Spleen (tissue), 11 donors: ENCODE measurements around the gene DHX32. TPM values are rescaled to one million over a fixed set of nuclear protein-coding genes. Genes with fewer than 3 reads are reported as not detected.
A peak's percentile ranks its signal among the peaks of the same experiment; 100 is the strongest.

ENCODE experiments used
- DNase-seq: peaks from one replicate; pipeline ENCODE4 v3.0.0-alpha.2; 2020
- H3K27ac ChIP-seq, 8 donors: fragments of 200-600 bp; sonication (generic) in 7 of 8; 1 replicate in 4 of 8; 2 replicates in 4 of 8; pipeline versions ENCODE4 v1.5.0 to v1.8.0; 2016 to 2021; ENCODE audit warnings: inconsistent platforms in 4 of 8, mild to moderate bottlenecking in 4 of 8, moderate library complexity in 1 of 8
- H3K27me3 ChIP-seq, 7 donors: fragments of 200-600 bp; sonication (generic) in 6 of 7; replicated peaks in 1 of 7; 1 replicate in 4 of 7; 2 replicates in 3 of 7; pipeline versions ENCODE4 v1.5.0 to v1.8.0; 2016 to 2021; ENCODE audit warnings: inconsistent platforms in 3 of 7, mild to moderate bottlenecking in 1 of 7
- H3K36me3 ChIP-seq, 6 donors: fragments of 200-600 bp; sonication (generic) in 5 of 6; 1 replicate in 4 of 6; 2 replicates in 2 of 6; pipeline versions ENCODE4 v1.5.0 to v1.8.0; 2016 to 2021; ENCODE audit warnings: inconsistent platforms in 2 of 6
- H3K4me1 ChIP-seq, 6 donors: fragments of 200-600 bp; sonication (generic) in 5 of 6; 1 replicate in 3 of 6; 2 replicates in 3 of 6; pipeline versions ENCODE4 v1.5.0 to v1.8.0; 2016 to 2021; ENCODE audit warnings: inconsistent platforms in 3 of 6
- H3K4me3 ChIP-seq, 8 donors: fragments of 200-600 bp; sonication (generic) in 7 of 8; 1 replicate in 4 of 8; 2 replicates in 4 of 8; pipeline versions ENCODE4 v1.5.0 to v1.8.0; 2016 to 2021; ENCODE audit warnings: inconsistent platforms in 4 of 8, mild to moderate bottlenecking in 4 of 8, moderate library complexity in 2 of 8
- H3K9me3 ChIP-seq, 8 donors: fragments of 200-600 bp; sonication (generic) in 7 of 8; 1 replicate in 4 of 8; 2 replicates in 4 of 8; pipeline versions ENCODE4 v1.5.0 to v1.8.0; 2016 to 2021; ENCODE audit warnings: inconsistent platforms in 4 of 8
- POLR2A ChIP-seq, 3 donors: fragments of 450-650 bp; IDR thresholded peaks; one replicate each; pipeline ENCODE4 v1.5.1; 2017; ENCODE audit warnings: antibody characterized with exemption in 3 of 3, mild to moderate bottlenecking in 1 of 3
- POLR2AphosphoS5 ChIP-seq, 3 donors: sonication (generic); formaldehyde crosslinking; IDR thresholded peaks; one replicate each; pipeline ENCODE4 v1.5.1; 2017; ENCODE audit warnings: antibody characterized with exemption in 3 of 3
- WGBS, 5 donors: extraction: QIAGEN DNeasy Blood & Tissue Kit in 3 of 5; methylation state at CpG; one replicate each; pipeline versions ENCODE4 v1.1.5 to v1.1.7; 2013 to 2018; 5-methylcytosine and 5-hydroxymethylcytosine counted together
- intact Hi-C: fragments of 100-400 bp; cut with DNase I; formaldehyde crosslinking; loops from one replicate; pipeline ENCODE4 v1.15.0; 2023; ENCODE audit warnings: low total_unique reads
- polyA plus RNA-seq, 3 donors: library from polyadenylated mRNA; stranded (reverse); fragments of 200-250 nt; gene quantifications; one replicate each; pipeline ENCODE4 v1.2.1, GENCODE V29; 2013
- total RNA-seq, 7 donors: library from RNA; depleted of rRNA in 3 of 7; stranded (reverse); fragments of >200 nt in 3 of 7; fragmentation: NEBNext Ultra II Directional in 4 of 7; extraction: Animal tissue kit (Norgen Biotek cat#: 25700) in 4 of 7; gene quantifications; one replicate each; pipeline versions ENCODE4 v1.1.0 to v1.2.1, GENCODE V29; 2016 to 2021
- TF ChIP-seq, protein P1 (sequence below), 11 experiments: fragments of 200-600 bp in 7 of 11; fragments of 450-650 bp in 4 of 11; sonication (generic) in 4 of 11; IDR thresholded peaks in 8 of 11; conservative IDR thresholded peaks in 3 of 11; 1 replicate in 7 of 11; 2 replicates in 4 of 11; pipeline versions ENCODE4 v1.4.0 to v1.8.0; 2016 to 2021; ENCODE audit warnings: antibody characterized with exemption in 11 of 11, inconsistent platforms in 4 of 11, mild to moderate bottlenecking in 1 of 11
- donor health status: healthy with polysubstance abuse.
- donor health status: DM: no; HTN: no; CAD: no; lungs with moderate emphysema.
- donor health status: DM: no; HTN: no; CAD: no.
- donor health status: Bipolar disorder and iron deficiency.
- donor health status: healthy.
- donor health status: DM: no; HTN: no; CAD: no.
- donor health status: DM: yes; HTN: yes; CAD: no.

The DHX32 gene
- total and polyA plus RNA-seq, 10 donors: 8.6 to 27.7 (median 20.9) TPM

DNA sequence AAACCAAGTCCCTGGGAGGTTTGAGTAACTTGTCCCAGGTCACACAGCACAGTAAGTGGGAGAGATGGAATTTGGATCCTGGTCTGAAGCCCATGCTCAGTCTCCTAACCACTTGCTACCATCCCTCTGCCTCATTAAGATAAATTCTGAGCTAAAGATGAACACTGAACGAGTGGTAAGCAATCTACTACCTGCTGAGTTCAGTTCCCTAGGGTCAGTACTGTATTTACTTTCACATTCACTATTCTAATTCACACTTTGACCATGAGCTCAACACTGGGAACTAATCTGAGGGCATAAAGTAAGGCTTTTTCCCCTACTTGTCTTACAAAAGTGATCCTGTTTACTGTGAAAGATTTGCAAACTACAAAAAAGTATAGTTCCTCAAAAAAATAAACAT lies 60.4 kb downstream of the DHX32 start:
- no peak for DNase-seq
- H3K4me1 ChIP-seq: peaks cover 21 to 53% (median 34%) of the 10 kb centered on the region in 6 donors
- WGBS, 5 donors: 38 to 61% (median 47%) methylated on average over 1 of the region's 1 CpG
- TF ChIP-seq POLR2A (IDR thresholded peaks at IDR 0.05) (no peak), POLR2AphosphoS5 (IDR thresholded peaks at IDR 0.05) (no peak)
- TF ChIP-seq, protein P1, sequence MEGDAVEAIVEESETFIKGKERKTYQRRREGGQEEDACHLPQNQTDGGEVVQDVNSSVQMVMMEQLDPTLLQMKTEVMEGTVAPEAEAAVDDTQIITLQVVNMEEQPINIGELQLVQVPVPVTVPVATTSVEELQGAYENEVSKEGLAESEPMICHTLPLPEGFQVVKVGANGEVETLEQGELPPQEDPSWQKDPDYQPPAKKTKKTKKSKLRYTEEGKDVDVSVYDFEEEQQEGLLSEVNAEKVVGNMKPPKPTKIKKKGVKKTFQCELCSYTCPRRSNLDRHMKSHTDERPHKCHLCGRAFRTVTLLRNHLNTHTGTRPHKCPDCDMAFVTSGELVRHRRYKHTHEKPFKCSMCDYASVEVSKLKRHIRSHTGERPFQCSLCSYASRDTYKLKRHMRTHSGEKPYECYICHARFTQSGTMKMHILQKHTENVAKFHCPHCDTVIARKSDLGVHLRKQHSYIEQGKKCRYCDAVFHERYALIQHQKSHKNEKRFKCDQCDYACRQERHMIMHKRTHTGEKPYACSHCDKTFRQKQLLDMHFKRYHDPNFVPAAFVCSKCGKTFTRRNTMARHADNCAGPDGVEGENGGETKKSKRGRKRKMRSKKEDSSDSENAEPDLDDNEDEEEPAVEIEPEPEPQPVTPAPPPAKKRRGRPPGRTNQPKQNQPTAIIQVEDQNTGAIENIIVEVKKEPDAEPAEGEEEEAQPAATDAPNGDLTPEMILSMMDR (IDR thresholded peaks at IDR 0.05 in 8 of 11, conservative IDR thresholded peaks at IDR 0.05 in 3 of 11): no peak
- no peak overlapping the region for H3K4me3 ChIP-seq
- H3K27ac ChIP-seq: peak overlapping the region in 4 of 8 donors; percentile 14 to 55 (median 29)
- no peaks in the 10 kb centered on the region for H3K9me3 ChIP-seq
- no peaks in the 10 kb centered on the region for H3K27me3 ChIP-seq
- intact Hi-C loops: loop anchor here (10.0 kb wide), 1 partner anchor 96 kb away; no protein-coding TSS in a partner anchor
- peaks cover 0 to 6% (median 4%) of the 10 kb centered on the region in 6 donors for H3K36me3 ChIP-seq

DNA sequence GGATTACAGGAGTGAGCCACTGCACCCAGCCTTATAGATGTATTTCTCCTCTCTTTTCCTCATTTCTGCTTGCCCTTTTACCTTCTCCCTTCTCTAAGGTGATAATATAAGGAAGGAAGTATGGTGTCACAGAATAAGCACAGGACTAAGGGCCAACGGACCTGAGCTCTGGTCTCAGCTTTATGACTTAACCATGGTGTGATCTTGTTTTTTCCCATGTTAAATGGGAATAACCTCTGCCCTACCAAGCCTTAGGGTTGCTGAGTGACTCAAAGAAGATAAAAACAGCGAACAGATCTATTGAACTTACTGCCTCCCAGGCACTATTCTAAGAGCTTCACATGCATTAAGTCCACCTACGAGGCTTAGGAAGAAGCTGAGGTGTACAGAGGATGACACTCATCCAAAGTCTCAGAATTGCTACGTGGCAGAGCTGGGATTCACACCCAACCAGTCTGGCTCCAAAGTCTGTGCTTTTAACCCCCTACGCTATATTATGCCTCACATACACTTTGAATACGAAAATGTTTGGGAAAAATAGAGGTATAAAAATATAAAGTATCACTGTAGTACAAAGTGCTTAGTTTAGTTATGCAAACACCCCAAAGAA lies 63.6 kb downstream of the DHX32 start:
- no peak for DNase-seq
- TF ChIP-seq, protein P1 (IDR thresholded peaks at IDR 0.05 in 8 of 11, conservative IDR thresholded peaks at IDR 0.05 in 3 of 11): no peak
- no peak for TF ChIP-seq POLR2A (IDR thresholded peaks at IDR 0.05)
- no peak for TF ChIP-seq POLR2AphosphoS5 (IDR thresholded peaks at IDR 0.05)
- H3K9me3 ChIP-seq: no peaks in the 10 kb centered on the region
- H3K27ac ChIP-seq: no peak overlapping the region
- peaks cover 0 to 24% (median 14%) of the 10 kb centered on the region in 6 donors for H3K4me1 ChIP-seq
- H3K36me3 ChIP-seq: peaks cover 0 to 37% (median 27%) of the 10 kb centered on the region in 6 donors
- no peaks in the 10 kb centered on the region for H3K27me3 ChIP-seq
- WGBS, 5 donors: 85 to 91% (median 87%) methylated on average over 6 of the region's 6 CpGs
- H3K4me3 ChIP-seq: no peak overlapping the region
- intact Hi-C loops: no loop called here

DNA sequence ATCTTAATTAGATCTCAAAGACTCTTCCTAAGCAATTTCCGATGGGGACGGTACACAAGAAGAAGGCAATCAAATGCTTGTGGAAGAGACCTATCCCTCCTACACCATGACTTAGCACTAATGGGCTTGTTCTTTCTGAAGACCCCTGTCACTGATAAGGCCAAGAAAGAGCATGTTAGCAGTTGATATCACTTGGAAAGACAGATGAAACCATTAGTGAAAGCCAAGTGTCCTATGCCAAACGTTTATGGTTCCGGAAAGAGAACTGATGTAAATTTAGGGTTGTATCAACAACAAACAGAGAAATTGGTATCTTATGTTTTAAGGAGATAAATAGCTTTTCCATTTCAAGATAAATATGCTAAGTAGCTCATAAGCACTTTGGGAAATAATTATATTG lies 64.5 kb downstream of the DHX32 start:
- intact Hi-C loops: no loop called here
- TF ChIP-seq POLR2A (IDR thresholded peaks at IDR 0.05): no peak
- TF ChIP-seq, protein P1 (IDR thresholded peaks at IDR 0.05 in 8 of 11, conservative IDR thresholded peaks at IDR 0.05 in 3 of 11): no peak
- TF ChIP-seq POLR2AphosphoS5 (IDR thresholded peaks at IDR 0.05): no peak
- Histone ChIP-seq H3K4me1 (peaks cover 0 to 15% (median 5%) of the 10 kb centered on the region in 6 donors), H3K27ac (no peak overlapping the region), H3K27me3 (no peaks in the 10 kb centered on the region), H3K4me3 (no peak overlapping the region), H3K36me3 (peaks cover 0 to 46% (median 29%) of the 10 kb centered on the region in 6 donors), H3K9me3 (no peaks in the 10 kb centered on the region)
- no peak for DNase-seq
- 86 to 95% (median 88%) methylated on average over 4 of the region's 4 CpGs for WGBS, 5 donors

DNA sequence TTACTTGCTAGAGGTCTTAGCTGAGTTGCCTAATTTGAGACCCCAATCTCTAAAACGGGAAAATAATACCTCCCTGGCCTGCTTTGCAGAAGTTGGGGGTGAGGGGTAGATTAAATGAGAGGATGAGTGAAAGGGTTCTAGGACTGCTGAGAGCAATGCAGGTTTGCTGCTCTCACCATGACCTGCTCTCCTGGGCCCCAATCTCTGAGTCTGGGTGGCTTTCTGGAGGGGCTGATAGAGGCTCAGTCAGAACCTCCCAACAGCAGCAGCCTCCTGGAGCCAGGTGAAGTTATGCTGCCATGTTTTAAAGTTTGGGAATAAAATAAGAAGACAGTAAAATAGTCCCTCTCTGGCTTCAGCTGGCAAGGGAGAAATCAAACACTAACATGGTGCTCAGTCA lies 65.3 kb downstream of the DHX32 start:
- peaks cover 0 to 7% (median 0%) of the 10 kb centered on the region in 6 donors for H3K4me1 ChIP-seq
- H3K4me3 ChIP-seq: no peak overlapping the region
- no peak for DNase-seq
- no peak overlapping the region for H3K27ac ChIP-seq
- TF ChIP-seq POLR2AphosphoS5 (IDR thresholded peaks at IDR 0.05) (no peak), POLR2A (IDR thresholded peaks at IDR 0.05) (no peak)
- TF ChIP-seq, protein P1 (IDR thresholded peaks at IDR 0.05 in 8 of 11, conservative IDR thresholded peaks at IDR 0.05 in 3 of 11): no peak
- no peaks in the 10 kb centered on the region for H3K9me3 ChIP-seq
- 0 to 60% (median 0%) methylated on average over 1 of the region's 1 CpG for WGBS, 5 donors
- H3K27me3 ChIP-seq: no peaks in the 10 kb centered on the region
- H3K36me3 ChIP-seq: peaks cover 0 to 54% (median 37%) of the 10 kb centered on the region in 6 donors
- intact Hi-C loops: no loop called here
